CD4-positive, alpha-beta T cell (primary cell): ENCODE measurements around the gene MYRIP. TPM values are rescaled to one million over a fixed set of nuclear protein-coding genes. Genes with fewer than 3 reads are reported as not detected.

Experiments used
- ATAC-seq: fragments of 200-7000 bp; cut with Tn5 transposase; one replicate; pipeline ENCODE4 v1.10.0; 2022; ENCODE audit warnings: mild to moderate bottlenecking; ENCODE audit not compliant: poor library complexity
- CTCF ChIA-PET: fragments of 350-600 bp; sonication (Branson Sonifier 250); formaldehyde crosslinking; loops from one replicate; lab custom pipeline; 2021; ENCODE audit warnings: antibody characterized with exemption, inconsistent platforms; lab: Charles Lee
- POLR2A ChIA-PET: fragments of 350-600 bp; sonication (Branson Sonifier 250); formaldehyde crosslinking; loops from one replicate; lab custom pipeline; 2021; ENCODE audit warnings: antibody characterized with exemption, inconsistent platforms; lab: Charles Lee
- DNase-seq, 14 experiments: peaks; one replicate each; pipeline ENCODE4 v3.0.0-alpha.2; 2013 to 2020; ENCODE audit warnings: mixed read lengths in 2 of 14
- H3K27ac ChIP-seq, 2 donors: one replicate each; pipeline versions ENCODE4 v1.5.1 to v1.7.0; 2013; ENCODE audit warnings: low read length in 2 of 2, low read depth in 1 of 2, mild to moderate bottlenecking in 1 of 2
- H3K27me3 ChIP-seq, 2 experiments: 1 replicate in 1 of 2; 2 replicates in 1 of 2; pipeline versions ENCODE4 v1.6.1 to v1.7.0; 2013; ENCODE audit warnings: low read length in 2 of 2, control low read depth in 1 of 2, mild to moderate bottlenecking in 1 of 2, moderate library complexity in 1 of 2; ENCODE audit not compliant: insufficient read depth in 2 of 2, control insufficient read depth in 1 of 2
- H3K36me3 ChIP-seq: one replicate; pipeline ENCODE4 v1.6.1; 2013; ENCODE audit warnings: low read length, control low read depth; ENCODE audit not compliant: insufficient read depth
- H3K4me1 ChIP-seq: one replicate; pipeline ENCODE4 v1.6.1; 2013; ENCODE audit warnings: low read length, control low read depth; ENCODE audit not compliant: insufficient read depth
- H3K4me3 ChIP-seq: one replicate; pipeline ENCODE4 v1.5.1; 2013; ENCODE audit warnings: mild to moderate bottlenecking, low read length, moderate library complexity
- H3K9me3 ChIP-seq, 2 experiments: 1 replicate in 1 of 2; 2 replicates in 1 of 2; pipeline versions ENCODE4 v1.6.1 to v1.7.0; 2013; ENCODE audit warnings: low read length in 2 of 2, mild to moderate bottlenecking in 2 of 2, control low read depth in 1 of 2, moderate library complexity in 1 of 2; ENCODE audit not compliant: control insufficient read depth in 1 of 2, insufficient read depth in 1 of 2
- H3K27ac Mint-ChIP-seq: one replicate; pipeline ENCODE4 v1.8.0; 2020; ENCODE audit warnings: mixed read lengths
- H3K27me3 Mint-ChIP-seq: one replicate; pipeline ENCODE4 v1.8.0; 2021; ENCODE audit warnings: mixed read lengths
- H3K36me3 Mint-ChIP-seq: one replicate; pipeline ENCODE4 v1.8.0; 2021; ENCODE audit warnings: low read depth, mixed read lengths
- H3K4me1 Mint-ChIP-seq: one replicate; pipeline ENCODE4 v1.8.0; 2021; ENCODE audit warnings: low read depth, mixed read lengths
- H3K4me3 Mint-ChIP-seq: one replicate; pipeline ENCODE4 v1.8.0; 2020; ENCODE audit warnings: mild to moderate bottlenecking, mixed read lengths
- H3K9me3 Mint-ChIP-seq: one replicate; pipeline ENCODE4 v1.8.0; 2020; ENCODE audit warnings: mixed read lengths
- CTCF ChIP-seq: fragments of 200-600 bp; IDR thresholded peaks from one replicate; pipeline ENCODE4 v1.8.0; 2022; ENCODE audit warnings: antibody characterized with exemption, mild to moderate bottlenecking
- intact Hi-C, 2 experiments: fragments of 100-400 bp; cut with DNase I in 1 of 2; cut with micrococcal nuclease in 1 of 2; formaldehyde crosslinking; loops; one replicate each; pipeline versions ENCODE4 v1.15.1 to v1.9.0; 2023 to 2025; cut with DNase I, micrococcal nuclease
- total RNA-seq, 174 experiments: library from RNA in 2 of 174; stranded (reverse) in 2 of 174; gene quantifications; one replicate each; pipeline ENCODE4 v1.2.3 and lab custom pipeline; 2021 to 2026

Gene MYRIP
- total RNA-seq, 2 experiments from 2014 or later = not detected

GRCh38 chr3:39809995-39810595 lies 686 bp downstream of the MYRIP start:
- Histone ChIP-seq H3K4me1 (no peaks in the 10 kb centered on the region), H3K4me3 (no peak overlapping the region), H3K27me3 (peaks cover 31 to 60% of the 10 kb centered on the region in 2 experiments), H3K36me3 (no peaks in the 10 kb centered on the region), H3K27ac (no peak overlapping the region), H3K9me3 (peaks cover 0 to 5% of the 10 kb centered on the region in 2 experiments)
- DNase-seq (no peak), ATAC-seq (no peak)
- no peak for TF ChIP-seq CTCF
- Mint-ChIP-seq H3K27ac (no peak overlapping the region), H3K9me3 (no peaks in the 10 kb centered on the region), H3K4me3 (peak overlapping the region; percentile 59), H3K27me3 (peaks cover 95% of the 10 kb centered on the region), H3K4me1 (peaks cover 17% of the 10 kb centered on the region), H3K36me3 (no peaks in the 10 kb centered on the region)
- ChIA-PET CTCF (no interaction called here), POLR2A (no interaction called here)
- intact Hi-C loops = no loop called here

GRCh38 chr3:39810647-39811161 lies 1.3 kb downstream of the MYRIP start:
- peaks cover 17% of the 10 kb centered on the region for H3K4me1 Mint-ChIP-seq
- no peak for ATAC-seq
- POLR2A ChIA-PET = no interaction called here

GRCh38 chr3:39811561-39811960 lies 2.2 kb downstream of the MYRIP start:
- Mint-ChIP-seq H3K4me3 (no peak overlapping the region), H3K27ac (no peak overlapping the region), H3K4me1 (peaks cover 17% of the 10 kb centered on the region), H3K27me3 (peaks cover 86% of the 10 kb centered on the region), H3K9me3 (no peaks in the 10 kb centered on the region), H3K36me3 (no peaks in the 10 kb centered on the region)
- no peak for ATAC-seq
- H3K27me3 ChIP-seq = peaks cover 31 to 56% of the 10 kb centered on the region in 2 experiments
- peaks cover 0 to 5% of the 10 kb centered on the region in 2 experiments for H3K9me3 ChIP-seq
- no peak overlapping the region for H3K4me3 ChIP-seq
- CTCF ChIA-PET = no interaction called here
- no peaks in the 10 kb centered on the region for H3K4me1 ChIP-seq
- H3K27ac ChIP-seq = no peak overlapping the region
- no peak for DNase-seq
- no peak for TF ChIP-seq CTCF
- H3K36me3 ChIP-seq = no peaks in the 10 kb centered on the region
- POLR2A ChIA-PET = no interaction called here
- intact Hi-C loops = no loop called here

More at GRCh38 chr3:39810647-39811161, 1.3 kb downstream of the MYRIP start:
- Histone ChIP-seq H3K4me1 (no peaks in the 10 kb centered on the region), H3K9me3 (peaks cover 0 to 5% of the 10 kb centered on the region in 2 experiments), H3K27ac (no peak overlapping the region), H3K36me3 (no peaks in the 10 kb centered on the region), H3K27me3 (peaks cover 31 to 58% of the 10 kb centered on the region in 2 experiments), H3K4me3 (no peak overlapping the region)
- intact Hi-C loops = no loop called here
- no peak for DNase-seq
- CTCF ChIA-PET = no interaction called here
- Mint-ChIP-seq H3K4me3 (no peak overlapping the region), H3K36me3 (no peaks in the 10 kb centered on the region), H3K27ac (no peak overlapping the region), H3K27me3 (peaks cover 94% of the 10 kb centered on the region), H3K9me3 (no peaks in the 10 kb centered on the region)
- no peak for TF ChIP-seq CTCF
